B cell (primary cell): ENCODE measurements around the gene PGBD5. TPM values are rescaled to one million over a fixed set of nuclear protein-coding genes. Genes with fewer than 3 reads are reported as not detected.

Experiments
- ATAC-seq: fragments of 200-7000 bp; cut with Tn5 transposase; one replicate; pipeline ENCODE4 v1.10.0; 2021; ENCODE audit warnings: low read depth, mild to moderate bottlenecking, moderate number of reproducible peaks, moderate library complexity
- CTCF ChIA-PET: fragments of 350-600 bp; sonication (Branson Sonifier 250); formaldehyde crosslinking; loops from one replicate; lab custom pipeline; 2021; ENCODE audit warnings: antibody characterized with exemption, inconsistent platforms; lab: Charles Lee
- POLR2A ChIA-PET: fragments of 350-600 bp; sonication (Branson Sonifier 250); formaldehyde crosslinking; loops from one replicate; lab custom pipeline; 2021; ENCODE audit warnings: antibody characterized with exemption; lab: Charles Lee
- DNase-seq: peaks from one replicate; pipeline ENCODE4 v3.0.0; 2013
- H2AFZ ChIP-seq: 2 replicates; pipeline ENCODE4 v1.6.1; 2012; ENCODE audit warnings: mild to moderate bottlenecking, low read depth, low read length; ENCODE audit not compliant: insufficient read depth, poor library complexity, severe bottlenecking
- H3K27ac ChIP-seq, 2 donors: 1 replicate in 1 of 2; 2 replicates in 1 of 2; pipeline ENCODE4 v1.5.1; 2012 to 2013; ENCODE audit warnings: low read length in 2 of 2, mild to moderate bottlenecking in 2 of 2, moderate library complexity in 1 of 2
- H3K27me3 ChIP-seq, 4 experiments: fragments of 200-600 bp in 1 of 4; sonication (generic) in 1 of 4; replicated peaks in 1 of 4; 1 replicate in 2 of 4; 2 replicates in 2 of 4; pipeline versions ENCODE4 v1.6.1 to v1.7.0; 2013 to 2016; ENCODE audit warnings: low read length in 3 of 4, mild to moderate bottlenecking in 2 of 4, mixed read lengths in 1 of 4, moderate library complexity in 1 of 4; ENCODE audit not compliant: insufficient read depth in 4 of 4, control insufficient read depth in 3 of 4; ENCODE audit errors: control extremely low read depth in 1 of 4
- H3K36me3 ChIP-seq, 2 experiments: replicated peaks in 1 of 2; 1 replicate in 1 of 2; 2 replicates in 1 of 2; pipeline versions ENCODE4 v1.6.1 to v1.7.1; 2013; ENCODE audit warnings: low read length in 1 of 2; ENCODE audit not compliant: insufficient read depth in 2 of 2, control insufficient read depth in 1 of 2; ENCODE audit errors: control extremely low read depth in 1 of 2, extremely low read depth in 1 of 2
- H3K4me1 ChIP-seq, 2 donors: fragments of 200-600 bp in 1 of 2; sonication (generic) in 1 of 2; 1 replicate in 1 of 2; 2 replicates in 1 of 2; pipeline versions ENCODE4 v1.5.1 to v1.6.1; 2013 to 2017; ENCODE audit warnings: low read length in 2 of 2; ENCODE audit not compliant: control insufficient read depth in 2 of 2, insufficient read depth in 2 of 2
- H3K4me2 ChIP-seq: replicated peaks from 2 replicates; pipeline ENCODE3; 2012; ENCODE audit warnings: mild to moderate bottlenecking, low read depth, low read length; ENCODE audit not compliant: poor library complexity, severe bottlenecking
- H3K4me3 ChIP-seq, 5 experiments: fragments of 200-600 bp in 1 of 5; sonication (generic) in 1 of 5; 1 replicate in 3 of 5; 2 replicates in 2 of 5; pipeline versions ENCODE4 v1.5.1 to v1.7.0; 2011 to 2016; ENCODE audit warnings: low read length in 4 of 5, mild to moderate bottlenecking in 4 of 5, low read depth in 2 of 5, control low read depth in 1 of 5, moderate library complexity in 1 of 5; ENCODE audit not compliant: insufficient read depth in 1 of 5; ENCODE audit errors: control extremely low read depth in 1 of 5, extremely low read depth in 1 of 5
- H3K79me2 ChIP-seq: fragments of 200-600 bp; sonication (generic); one replicate; pipeline ENCODE4 v1.6.0; 2016; ENCODE audit warnings: low read length; ENCODE audit not compliant: control insufficient read depth, insufficient read depth
- H3K9ac ChIP-seq: fragments of 200-600 bp; sonication (generic); 2 replicates; pipeline ENCODE4 v1.6.1; 2017; ENCODE audit warnings: mild to moderate bottlenecking, low read length, moderate library complexity
- H3K9me3 ChIP-seq, 3 donors: one replicate each; pipeline versions ENCODE4 v1.6.1 to v1.7.1; 2013; ENCODE audit warnings: low read length in 2 of 3; ENCODE audit not compliant: control insufficient read depth in 2 of 3, insufficient read depth in 1 of 3; ENCODE audit errors: control extremely low read depth in 1 of 3
- H4K20me1 ChIP-seq: 2 replicates; pipeline ENCODE4 v1.6.0; 2012; ENCODE audit warnings: mild to moderate bottlenecking, low read length; ENCODE audit not compliant: insufficient read depth, control insufficient read depth, poor library complexity, severe bottlenecking
- H3K27ac Mint-ChIP-seq: one replicate; pipeline ENCODE4 v1.8.0; 2021; ENCODE audit warnings: mixed read lengths
- H3K27me3 Mint-ChIP-seq: one replicate; pipeline ENCODE4 v1.8.0; 2021; ENCODE audit warnings: mixed read lengths
- H3K4me1 Mint-ChIP-seq: one replicate; pipeline ENCODE4 v1.8.0; 2021; ENCODE audit warnings: mixed read lengths
- H3K4me3 Mint-ChIP-seq: one replicate; pipeline ENCODE4 v1.8.0; 2021; ENCODE audit warnings: mixed read lengths
- H3K9me3 Mint-ChIP-seq: one replicate; pipeline ENCODE4 v1.8.0; 2022; ENCODE audit warnings: mixed read lengths; ENCODE audit not compliant: insufficient read depth
- CTCF ChIP-seq: fragments of 200-600 bp; IDR thresholded peaks from one replicate; pipeline ENCODE4 v1.8.0; 2022; ENCODE audit warnings: antibody characterized with exemption, mild to moderate bottlenecking
- EZH2 ChIP-seq: IDR thresholded peaks from 2 replicates; pipeline ENCODE4 v1.6.1; 2012; ENCODE audit warnings: borderline replicate concordance, low read depth, mild to moderate bottlenecking, moderate library complexity, low read length; ENCODE audit not compliant: insufficient read depth, poor library complexity, severe bottlenecking
- WGBS: methylation state at CpG from one replicate; pipeline ENCODE4 v1.1.5; 2013; ENCODE audit warnings: missing lambda C conversion rate; ENCODE audit not compliant: insufficient coverage; 5-methylcytosine and 5-hydroxymethylcytosine counted together
- intact Hi-C: fragments of 100-400 bp; cut with micrococcal nuclease; formaldehyde crosslinking; loops from one replicate; pipeline ENCODE4 v1.10.0; 2022
- polyA plus RNA-seq: library from polyadenylated mRNA; depleted of rRNA; stranded (reverse); fragments of >200 nt; gene quantifications from 2 replicates; pipeline ENCODE4 v1.2.3, GENCODE V29; 2012
- total RNA-seq, 2 donors: library from RNA; stranded (reverse); fragments of 120-200 nt in 1 of 2; gene quantifications; 1 replicate in 1 of 2; 2 replicates in 1 of 2; pipeline versions ENCODE4 v1.2.3 to v1.2.4, GENCODE V29; 2013 to 2022

The PGBD5 gene
- total and polyA plus RNA-seq, 2 donors (not counting 1 experiment from before 2014, with no cell fraction given), result 0.07 TPM; not detected in 1

GRCh38 chr1:230427094-230427876, 1.2 kb upstream of the PGBD5 start:
- Histone ChIP-seq H2AFZ (no peak overlapping the region), H3K36me3 (no peaks in the 10 kb centered on the region), H3K27ac (no peak overlapping the region), H4K20me1 (no peaks in the 10 kb centered on the region), H3K9ac (no peak overlapping the region), H3K79me2 (no peaks in the 10 kb centered on the region), H3K9me3 (peaks cover 0 to 17% (median 0%) of the 10 kb centered on the region in 3 donors), H3K4me3 (no peak overlapping the region), H3K4me1 (peaks cover 10 to 12% of the 10 kb centered on the region in 2 donors), H3K4me2 (peak overlapping the region; percentile 79), H3K27me3 (peaks cover 0 to 52% (median 41%) of the 10 kb centered on the region in 4 experiments)
- ATAC-seq (no peak), DNase-seq (no peak)
- no peak for TF ChIP-seq CTCF
- no peak for TF ChIP-seq EZH2
- peaks cover 49% of the 10 kb centered on the region for H3K27me3 Mint-ChIP-seq
- intact Hi-C loops, result no loop called here
- H3K27ac Mint-ChIP-seq, result no peak overlapping the region
- CTCF ChIA-PET, result no interaction called here
- peak overlapping the region; percentile 77 for H3K4me3 Mint-ChIP-seq
- no peaks in the 10 kb centered on the region for H3K9me3 Mint-ChIP-seq
- WGBS, result 20% methylated on average over 1 of the region's 11 CpGs
- peaks cover 10% of the 10 kb centered on the region for H3K4me1 Mint-ChIP-seq
- POLR2A ChIA-PET, result no interaction called here
